GM18511 (cell line): ENCODE measurements around the gene KRT38.
"Not testable (repeated sequence)": the region's sequence is repeated elsewhere in the genome, so short reads cannot be mapped to it uniquely, and the experiment has no call there.

ENCODE experiments used
- ATAC-seq: cut with Tn5 transposase; IDR thresholded peaks from one replicate; pipeline ENCODE4 v1.9.1; 2021; ENCODE audit warnings: mild to moderate bottlenecking, moderate library complexity; ENCODE audit not compliant: unreplicated experiment

KRT38 gene

DNA sequence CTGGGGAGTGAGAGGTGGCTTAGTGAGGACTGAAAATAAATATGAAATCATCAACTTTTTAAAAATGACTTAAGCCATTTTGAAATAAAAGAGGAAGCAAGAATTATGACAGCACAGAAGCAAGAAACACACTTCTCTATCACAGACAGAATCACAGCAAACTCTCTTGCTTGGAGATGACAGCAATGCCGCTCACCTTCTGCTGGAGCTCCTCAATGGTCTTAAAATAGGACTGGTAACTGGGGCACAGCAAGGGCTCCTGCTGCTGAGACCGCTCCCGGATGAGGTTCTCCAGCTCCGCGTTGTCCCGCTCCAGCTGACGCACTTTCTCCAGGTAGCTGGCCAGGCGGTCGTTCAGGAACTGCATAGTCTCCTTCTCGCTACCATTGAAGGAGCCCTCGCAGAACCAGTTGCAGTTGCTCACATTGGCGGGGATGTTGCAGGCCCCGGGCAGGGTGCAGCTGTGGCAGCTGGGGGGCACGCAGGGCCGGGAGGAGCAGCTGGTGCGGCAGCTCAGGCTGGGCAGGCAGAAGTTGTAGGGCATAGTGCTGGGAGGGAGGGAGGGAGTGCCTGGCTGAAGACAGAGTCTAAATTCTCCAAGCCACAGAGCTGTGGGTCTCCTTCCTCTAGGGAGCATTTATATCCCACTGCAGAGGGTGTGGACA is 43.7 kb downstream of the KRT38 start, which contains the start of gene KRT31:
KRT31 (minus strand) TSS at position 613 of the 665 bp plus-strand sequence; CDS start at position 544, 69 bp downstream.
- no peak for ATAC-seq

DNA sequence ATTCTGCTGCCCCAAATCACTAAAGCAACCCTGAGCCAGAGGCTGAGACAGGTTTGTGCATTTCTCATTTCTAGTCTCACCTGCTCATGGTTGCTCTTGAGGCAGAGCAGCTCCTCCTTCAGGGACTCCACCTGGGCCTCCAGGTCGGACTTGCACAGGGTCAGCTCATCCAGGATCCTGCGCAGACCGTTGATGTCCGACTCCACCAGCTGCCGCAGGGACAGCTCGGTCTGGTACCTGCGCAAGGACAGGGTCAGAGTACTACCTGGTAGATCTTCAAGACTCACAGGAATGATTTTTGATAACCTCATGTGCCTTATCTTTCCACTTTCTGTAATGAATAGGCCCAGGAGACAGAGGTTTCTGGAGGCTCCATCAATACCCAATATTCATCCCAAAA is 44.4 kb downstream of the KRT38 start:
- ATAC-seq = no peak

DNA sequence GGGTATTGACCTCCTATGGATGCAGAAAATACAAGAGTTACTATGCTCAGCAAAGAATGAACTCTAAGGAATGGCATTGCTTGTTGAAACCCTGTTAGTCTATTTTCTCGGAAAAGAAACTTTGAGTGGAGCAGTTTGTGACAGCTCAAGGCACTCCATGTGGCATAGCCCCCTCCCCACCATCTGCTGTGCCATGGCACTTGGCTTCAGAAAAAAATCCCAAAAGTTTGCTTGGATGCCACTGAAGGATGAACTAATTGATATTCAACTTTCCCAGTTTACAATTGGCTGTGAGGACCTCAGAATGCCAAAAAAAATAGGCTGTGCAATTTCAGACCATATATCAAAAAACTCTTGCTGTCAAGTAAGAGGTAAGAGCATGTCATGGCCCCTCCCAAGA is 45.2 kb downstream of the KRT38 start:
- ATAC-seq = no peak

DNA sequence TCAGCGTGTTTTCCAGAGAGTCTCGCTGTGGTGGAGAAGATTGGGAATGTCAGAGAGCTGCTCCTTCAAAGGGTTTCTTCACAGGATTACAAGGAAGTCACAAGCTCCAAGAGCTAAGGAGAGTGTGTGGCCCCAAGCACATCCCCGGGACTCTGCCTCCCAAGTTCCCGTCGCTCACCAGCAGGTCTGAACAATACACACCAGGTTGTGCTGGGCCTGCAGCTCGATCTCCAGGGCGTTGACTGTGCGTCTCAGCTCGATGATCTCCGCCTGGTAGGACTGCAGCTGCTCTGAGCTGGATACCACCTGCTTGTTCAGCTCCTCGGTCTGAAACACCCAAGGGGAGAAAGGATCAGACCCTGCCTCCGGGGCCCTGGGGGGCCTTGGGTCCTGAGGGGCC is 45.7 kb downstream of the KRT38 start:
- not testable (repeated sequence) for ATAC-seq

DNA sequence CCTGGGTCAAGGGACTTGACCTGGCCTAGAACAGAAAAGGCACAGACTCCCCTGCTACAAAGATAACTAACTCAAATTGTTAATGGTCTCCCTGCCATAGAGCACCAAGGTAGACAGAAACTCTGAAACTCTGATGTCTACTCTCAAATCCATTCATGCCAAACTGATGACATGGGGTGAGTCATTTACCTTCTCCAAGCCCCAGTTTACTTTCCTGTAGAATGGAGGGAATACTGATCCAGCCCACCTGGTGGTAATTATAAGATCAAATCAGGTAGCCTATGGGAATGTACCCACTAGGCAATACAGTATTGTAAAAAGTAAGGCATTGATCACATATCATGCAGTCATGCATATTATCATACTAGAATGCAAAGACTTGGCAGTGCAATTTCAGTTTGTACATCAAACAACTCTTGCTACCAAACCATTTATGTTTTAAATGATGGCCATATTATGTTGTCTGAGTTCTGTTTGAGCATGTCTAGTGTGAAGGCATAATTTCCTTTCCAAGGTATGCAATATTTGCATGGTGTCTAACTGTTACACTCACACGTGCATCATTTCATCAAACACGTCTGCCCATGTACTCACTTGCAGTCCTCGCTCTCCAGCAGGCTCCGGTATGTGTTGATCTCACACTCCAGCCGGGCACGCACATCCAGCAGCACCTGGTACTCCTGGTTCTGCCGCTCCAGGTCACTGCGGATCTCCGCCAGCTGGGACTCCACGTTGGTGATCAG is 46.4 kb downstream of the KRT38 start:
- ATAC-seq = no peak

DNA sequence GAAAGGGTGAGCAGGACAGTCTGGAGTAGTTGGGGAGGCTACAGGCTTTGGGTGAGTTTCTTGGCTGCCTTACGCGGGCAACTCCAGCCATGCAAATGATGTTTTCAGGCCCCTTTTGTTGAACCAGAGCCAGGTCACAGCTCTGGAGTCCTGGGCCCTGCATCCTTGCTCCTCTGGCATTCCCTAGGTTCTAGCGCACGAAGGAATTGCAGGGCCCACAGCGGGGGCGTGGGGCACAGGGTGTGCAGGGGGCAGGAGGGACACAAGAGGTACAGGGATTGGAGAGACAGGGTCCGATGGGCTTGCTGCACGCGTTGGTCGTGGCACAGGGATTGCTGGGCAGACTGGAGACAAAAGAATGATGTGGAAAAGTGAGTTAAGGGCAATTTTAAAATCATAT is 47.0 kb downstream of the KRT38 start:
- ATAC-seq = no peak

DNA sequence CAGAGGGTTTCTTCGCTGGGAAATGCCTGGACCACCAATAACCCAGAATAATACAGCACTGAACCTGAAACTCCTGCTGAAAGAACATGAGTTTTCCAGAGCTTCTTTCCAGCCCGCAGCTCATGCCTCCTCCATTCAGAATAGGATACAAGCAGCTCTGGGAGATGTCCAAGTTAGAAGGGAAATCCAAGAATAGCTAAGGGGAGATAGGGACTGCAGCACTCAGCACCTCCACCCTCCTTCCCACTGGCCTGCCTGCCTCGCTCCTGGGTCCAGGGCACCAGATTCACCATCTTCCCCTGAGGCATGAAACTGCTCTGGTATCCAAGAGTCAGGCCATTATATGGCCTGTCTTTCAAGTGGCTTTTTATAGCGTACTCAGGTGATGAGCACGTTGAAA is 47.5 kb downstream of the KRT38 start:
- ATAC-seq = no peak

DNA sequence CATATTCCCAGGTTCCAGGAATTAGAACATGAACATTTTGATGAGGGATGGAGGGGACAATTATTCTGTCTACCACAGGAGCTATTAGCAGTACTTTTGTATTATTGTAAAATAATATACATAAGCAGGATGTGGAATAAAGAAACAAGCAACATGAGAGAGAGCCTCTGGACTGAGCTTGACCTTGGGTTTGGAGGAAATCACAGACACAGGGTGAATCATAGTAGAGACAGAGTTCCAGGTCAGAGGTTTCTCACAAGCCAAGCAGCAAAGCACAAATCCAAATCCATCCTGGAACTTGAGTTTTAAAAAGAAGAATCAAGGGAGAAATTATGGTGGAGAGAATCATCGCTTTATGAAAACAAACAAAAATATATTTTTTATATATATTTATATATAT is 48.5 kb downstream of the KRT38 start:
- no peak for ATAC-seq

DNA sequence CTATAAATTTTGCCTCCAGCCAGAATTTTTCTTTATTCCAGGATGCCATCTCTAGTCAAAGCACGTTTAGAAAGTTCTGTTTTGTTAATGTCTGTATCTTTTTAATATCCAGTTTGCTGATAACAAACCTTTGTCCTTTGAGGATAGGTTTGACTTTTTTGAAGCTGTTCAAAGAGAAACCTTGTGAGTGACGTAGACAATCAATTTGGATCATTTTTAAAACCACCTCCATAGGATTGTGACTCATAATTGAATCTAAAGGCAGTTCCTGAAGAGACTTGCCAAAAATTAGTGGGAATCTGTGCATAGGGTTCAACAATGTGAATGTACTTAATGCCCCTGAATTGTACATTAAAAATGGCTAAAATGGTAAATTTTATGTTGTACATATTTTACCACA is 49.2 kb downstream of the KRT38 start:
- no peak for ATAC-seq

DNA sequence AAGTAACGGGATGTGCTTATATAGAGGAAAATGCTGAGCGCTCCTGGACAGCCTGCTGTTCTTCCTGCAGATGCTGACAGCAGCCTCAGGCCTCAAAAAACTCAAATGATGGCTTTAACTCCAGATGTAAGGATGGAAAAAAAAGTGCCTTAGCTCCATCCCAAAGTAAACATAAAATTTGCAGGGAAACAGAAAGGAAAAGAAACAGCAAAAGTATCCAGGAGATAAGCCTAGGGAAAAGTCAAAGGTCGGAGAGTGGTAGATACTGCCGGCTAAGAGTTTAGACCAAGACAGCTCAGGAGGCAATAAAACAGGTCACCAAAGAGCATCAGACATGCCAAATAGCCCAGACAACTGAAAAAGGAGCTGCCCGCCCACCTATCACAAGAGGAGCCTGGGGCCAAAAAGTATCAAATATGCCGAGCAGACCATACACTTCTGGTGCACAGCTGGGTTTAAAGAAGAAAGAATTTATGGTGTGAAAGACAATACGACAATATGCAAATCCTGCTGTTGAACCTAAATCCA is 50.3 kb downstream of the KRT38 start:
- no peak for ATAC-seq

DNA sequence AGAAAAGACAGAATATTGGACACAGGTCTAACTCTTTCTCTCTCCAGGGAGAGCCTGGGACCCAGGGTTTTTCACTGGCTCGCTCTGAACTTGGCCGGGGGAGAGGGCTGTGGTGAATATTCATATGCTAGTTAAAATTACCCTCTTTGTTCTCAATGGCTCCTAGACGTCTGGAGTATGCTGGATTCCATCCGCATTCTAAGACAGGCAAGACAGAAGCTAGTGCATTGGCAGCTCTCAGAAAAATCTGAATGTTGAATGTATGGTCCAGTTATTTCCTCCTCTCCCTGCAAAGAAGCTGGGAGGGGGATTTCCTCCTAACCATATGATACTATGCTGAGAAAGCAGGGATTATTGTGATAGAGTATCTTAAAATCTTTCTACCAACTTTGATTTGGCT is 53.1 kb downstream of the KRT38 start:
- no peak for ATAC-seq

DNA sequence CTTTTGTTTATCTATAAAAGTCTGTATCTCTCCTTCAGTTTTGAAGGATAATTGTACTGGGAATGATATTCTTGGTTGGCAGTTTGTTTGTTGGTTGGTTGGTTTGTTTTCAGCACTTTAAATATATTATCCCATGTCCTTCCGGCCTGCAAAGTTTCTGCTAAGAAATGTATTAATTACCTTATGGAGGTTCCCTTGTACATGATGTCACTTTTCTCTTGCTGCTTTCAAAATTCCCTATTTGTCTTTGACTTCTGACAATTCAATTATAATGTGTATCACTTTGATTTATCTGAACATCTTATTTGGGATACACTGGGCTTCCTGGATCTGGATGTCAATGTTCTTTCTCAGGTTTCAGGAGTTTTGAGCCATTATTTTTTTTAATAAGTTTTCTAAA is 54.6 kb downstream of the KRT38 start:
- ATAC-seq = no peak
